ENCODE results near the gene SS18.

Gene SS18

DNA sequence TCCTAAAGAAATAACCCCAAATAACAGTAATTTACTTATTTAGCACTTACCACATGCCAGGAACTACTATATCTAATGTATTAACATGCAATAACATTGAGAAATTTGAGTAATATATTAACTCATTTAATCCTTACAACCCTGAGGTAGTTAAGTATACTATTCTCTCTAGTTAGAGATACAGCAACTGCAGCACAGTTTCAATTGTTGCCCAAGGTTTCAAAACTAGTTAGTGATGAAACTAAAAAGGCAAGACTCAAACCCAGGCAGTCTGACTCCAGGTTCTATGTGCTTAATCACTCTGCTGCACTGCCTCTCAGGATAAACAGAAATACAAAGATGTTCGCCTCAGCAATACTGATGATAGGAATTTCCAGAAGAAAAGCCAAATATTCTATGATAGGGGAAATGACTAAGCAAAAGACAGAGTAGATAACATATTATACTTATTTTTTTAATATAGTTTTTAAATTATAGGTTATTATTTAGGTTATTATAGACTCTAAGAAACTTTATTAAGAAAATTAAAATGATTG, 88.0 kb downstream of the SS18 start:
- no peak for DNase-seq (ENCODE audit: low read depth)

GRCh38 chr18:25998461-25998860, 92.0 kb downstream of the SS18 start:
- DNase-seq (ENCODE audit: low read depth), result no peak

DNA sequence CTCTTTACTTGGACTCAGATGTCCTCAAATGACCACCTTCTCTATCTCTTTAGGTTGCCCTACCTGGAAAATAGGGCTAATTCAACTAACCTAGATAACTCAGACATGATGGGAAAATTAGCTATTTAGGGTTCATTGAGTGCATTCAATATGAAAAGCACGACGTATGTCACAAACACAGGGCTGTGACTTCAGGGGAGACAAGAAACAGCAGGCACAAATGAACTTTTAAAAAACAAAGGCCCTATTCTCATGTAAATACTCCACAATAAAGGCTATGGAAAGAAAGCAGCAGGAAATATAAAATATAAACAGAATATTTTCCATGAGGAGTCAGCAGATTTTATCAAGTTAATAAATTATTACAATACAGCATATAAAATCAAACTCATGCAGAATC, 97.8 kb downstream of the SS18 start:
- no peak for DNase-seq (ENCODE audit: low read depth)

DNA sequence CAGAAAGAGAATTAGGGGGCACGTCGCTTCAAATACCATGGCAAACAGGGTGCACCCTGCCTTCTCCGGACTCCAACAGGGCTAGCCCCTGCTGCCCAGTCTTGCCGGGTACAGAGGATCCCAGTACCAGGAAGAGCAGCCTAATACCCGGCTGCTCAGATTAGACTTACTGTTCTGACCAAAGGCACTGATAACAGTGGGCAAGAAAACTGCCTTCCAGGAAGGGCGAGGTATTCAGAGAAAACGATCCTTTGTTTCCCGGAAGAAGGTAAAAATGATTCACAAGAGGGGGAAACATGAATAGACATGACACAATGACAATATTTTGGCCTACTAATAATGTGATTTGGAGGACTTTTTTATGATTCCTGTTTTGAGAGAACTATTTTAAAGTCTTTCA, 99.9 kb downstream of the SS18 start:
- DNase-seq (ENCODE audit: low read depth), result no peak

DNA sequence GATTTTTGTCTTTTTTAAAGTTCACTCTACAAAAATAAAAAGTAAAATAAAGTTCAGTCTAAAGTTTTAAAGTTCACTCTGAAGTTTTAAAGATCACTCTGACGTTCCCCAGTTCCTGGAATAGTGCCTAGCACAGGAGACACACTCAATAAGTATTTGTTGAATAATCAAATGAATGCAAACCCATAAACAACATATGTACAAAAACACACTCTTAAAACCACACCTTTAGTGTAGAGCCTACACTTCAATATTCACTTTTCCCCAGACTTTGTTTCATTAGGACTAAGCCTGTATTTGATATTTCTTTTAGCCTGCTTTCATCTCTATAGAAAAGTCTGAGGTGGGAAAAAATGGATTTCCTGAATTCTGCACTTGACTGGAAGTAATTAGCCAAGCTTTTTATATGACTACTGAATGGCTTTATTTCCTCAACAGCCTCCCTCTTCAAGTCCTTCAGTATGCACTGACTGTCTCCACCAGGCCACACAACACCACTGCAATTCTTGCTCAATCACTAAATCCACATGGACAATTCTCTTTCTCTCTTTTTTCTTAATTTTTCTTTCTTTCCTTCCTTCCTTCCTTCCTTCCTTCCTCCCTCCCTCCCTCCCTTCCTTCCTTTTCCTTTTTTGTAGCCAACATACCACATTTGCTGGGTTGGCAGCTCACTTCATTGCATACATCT, 104.6 kb downstream of the SS18 start:
- no peak for DNase-seq (ENCODE audit: low read depth)

GRCh38 chr18:25983730-25984129, 106.7 kb downstream of the SS18 start:
- no peak for DNase-seq (ENCODE audit: low read depth)

DNA sequence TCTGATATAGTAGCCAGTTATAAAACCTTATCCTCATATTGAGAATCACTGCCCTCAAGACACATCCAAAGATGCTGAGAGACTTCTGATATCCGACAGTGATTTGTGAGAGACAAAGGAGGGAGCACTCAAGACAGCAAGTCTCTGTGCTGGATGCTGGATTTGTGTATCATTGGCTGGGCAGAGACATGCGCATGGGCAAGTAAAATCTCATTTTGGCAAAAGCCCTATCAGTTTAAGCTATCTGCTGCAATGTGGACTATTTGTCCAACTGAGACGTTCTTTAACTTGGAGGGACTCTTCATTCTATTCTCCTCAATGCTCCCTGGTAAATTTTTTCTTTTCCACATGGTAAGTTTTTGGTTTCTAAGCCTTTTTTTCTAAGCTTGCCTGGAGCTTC, 107.5 kb downstream of the SS18 start:
- DNase-seq (ENCODE audit: low read depth), result no peak

DNA sequence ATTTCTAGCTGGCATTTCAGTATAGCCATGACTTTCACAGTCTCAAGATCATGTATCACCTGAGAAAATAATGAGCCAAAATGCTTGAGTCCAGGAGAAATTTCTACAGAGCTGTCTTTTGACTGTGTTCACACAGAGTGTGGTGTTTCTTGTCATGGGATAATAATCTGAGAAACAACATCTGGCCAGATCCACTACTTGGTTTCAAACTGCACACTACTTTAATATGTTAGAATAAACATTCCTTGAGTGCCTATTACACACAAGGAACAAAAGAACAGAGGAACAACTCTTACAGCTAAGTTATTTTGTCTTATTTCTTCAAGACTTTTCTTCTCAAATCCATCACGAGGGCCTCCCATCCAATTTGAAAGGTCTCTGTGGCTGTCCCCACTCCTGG, 108.3 kb downstream of the SS18 start:
- DNase-seq (ENCODE audit: low read depth), result no peak

GRCh38 chr18:25979369-25980040, 110.9 kb downstream of the SS18 start:
- no peak for DNase-seq (ENCODE audit: low read depth)

GRCh38 chr18:25976554-25976953, 113.9 kb downstream of the SS18 start:
- DNase-seq (ENCODE audit: low read depth), result no peak

GRCh38 chr18:25974630-25975077, 115.8 kb downstream of the SS18 start:
- DNase-seq (ENCODE audit: low read depth), result no peak

Measured in stimulated activated CD8-positive, alpha-beta memory T cell treated with anti-CD3 and anti-CD28 coated beads, Interleukin-12 subunit alpha, Interleukin-12 subunit beta, amount 100 ng/mL, for 4 hours (primary cell).